ENCODE data around the gene KIF26B.

DNA sequence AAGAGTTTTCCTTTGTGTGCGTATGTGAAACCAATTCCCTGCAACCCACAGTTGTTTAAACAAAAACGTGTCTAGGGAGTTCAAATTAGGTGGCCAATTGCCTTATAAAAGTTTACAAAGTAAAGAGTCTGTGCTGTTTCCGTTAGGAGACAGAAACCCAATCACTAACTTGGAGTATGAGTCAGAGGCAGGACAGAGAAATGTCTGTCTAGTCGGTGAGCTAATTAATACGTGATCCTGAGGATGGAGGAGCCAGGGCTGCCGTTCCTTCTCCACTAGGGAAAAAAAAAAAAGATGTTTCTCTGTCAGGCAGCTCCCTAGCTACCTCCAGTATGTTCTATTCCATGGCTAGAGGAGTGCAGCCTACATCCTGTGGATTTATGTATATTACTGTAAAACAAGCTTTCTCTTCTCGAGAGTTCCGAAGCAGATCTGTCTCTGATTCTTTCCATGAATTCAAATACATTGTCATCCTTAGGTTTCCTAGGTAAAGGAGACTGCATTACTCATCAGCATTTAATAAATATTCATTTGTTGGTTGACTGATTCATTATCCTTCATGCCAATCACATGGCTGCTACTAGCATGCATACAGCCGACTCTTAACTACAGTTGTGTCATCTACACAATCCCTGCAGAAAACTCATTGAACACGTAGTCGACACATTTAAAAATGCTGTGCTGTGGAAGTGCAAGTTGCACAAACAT lies 430.6 kb downstream of the KIF26B start:
- TF ChIP-seq, protein P1, sequence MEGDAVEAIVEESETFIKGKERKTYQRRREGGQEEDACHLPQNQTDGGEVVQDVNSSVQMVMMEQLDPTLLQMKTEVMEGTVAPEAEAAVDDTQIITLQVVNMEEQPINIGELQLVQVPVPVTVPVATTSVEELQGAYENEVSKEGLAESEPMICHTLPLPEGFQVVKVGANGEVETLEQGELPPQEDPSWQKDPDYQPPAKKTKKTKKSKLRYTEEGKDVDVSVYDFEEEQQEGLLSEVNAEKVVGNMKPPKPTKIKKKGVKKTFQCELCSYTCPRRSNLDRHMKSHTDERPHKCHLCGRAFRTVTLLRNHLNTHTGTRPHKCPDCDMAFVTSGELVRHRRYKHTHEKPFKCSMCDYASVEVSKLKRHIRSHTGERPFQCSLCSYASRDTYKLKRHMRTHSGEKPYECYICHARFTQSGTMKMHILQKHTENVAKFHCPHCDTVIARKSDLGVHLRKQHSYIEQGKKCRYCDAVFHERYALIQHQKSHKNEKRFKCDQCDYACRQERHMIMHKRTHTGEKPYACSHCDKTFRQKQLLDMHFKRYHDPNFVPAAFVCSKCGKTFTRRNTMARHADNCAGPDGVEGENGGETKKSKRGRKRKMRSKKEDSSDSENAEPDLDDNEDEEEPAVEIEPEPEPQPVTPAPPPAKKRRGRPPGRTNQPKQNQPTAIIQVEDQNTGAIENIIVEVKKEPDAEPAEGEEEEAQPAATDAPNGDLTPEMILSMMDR (IDR thresholded peaks at IDR 0.05; ENCODE audit: poor library complexity, severe bottlenecking): no peak
- TF ChIP-seq EZH2 (IDR thresholded peaks at IDR 0.05; ENCODE audit: borderline replicate concordance, insufficient read depth, low read length, poor library complexity, severe bottlenecking): no peak
- TF ChIP-seq, protein P2, sequence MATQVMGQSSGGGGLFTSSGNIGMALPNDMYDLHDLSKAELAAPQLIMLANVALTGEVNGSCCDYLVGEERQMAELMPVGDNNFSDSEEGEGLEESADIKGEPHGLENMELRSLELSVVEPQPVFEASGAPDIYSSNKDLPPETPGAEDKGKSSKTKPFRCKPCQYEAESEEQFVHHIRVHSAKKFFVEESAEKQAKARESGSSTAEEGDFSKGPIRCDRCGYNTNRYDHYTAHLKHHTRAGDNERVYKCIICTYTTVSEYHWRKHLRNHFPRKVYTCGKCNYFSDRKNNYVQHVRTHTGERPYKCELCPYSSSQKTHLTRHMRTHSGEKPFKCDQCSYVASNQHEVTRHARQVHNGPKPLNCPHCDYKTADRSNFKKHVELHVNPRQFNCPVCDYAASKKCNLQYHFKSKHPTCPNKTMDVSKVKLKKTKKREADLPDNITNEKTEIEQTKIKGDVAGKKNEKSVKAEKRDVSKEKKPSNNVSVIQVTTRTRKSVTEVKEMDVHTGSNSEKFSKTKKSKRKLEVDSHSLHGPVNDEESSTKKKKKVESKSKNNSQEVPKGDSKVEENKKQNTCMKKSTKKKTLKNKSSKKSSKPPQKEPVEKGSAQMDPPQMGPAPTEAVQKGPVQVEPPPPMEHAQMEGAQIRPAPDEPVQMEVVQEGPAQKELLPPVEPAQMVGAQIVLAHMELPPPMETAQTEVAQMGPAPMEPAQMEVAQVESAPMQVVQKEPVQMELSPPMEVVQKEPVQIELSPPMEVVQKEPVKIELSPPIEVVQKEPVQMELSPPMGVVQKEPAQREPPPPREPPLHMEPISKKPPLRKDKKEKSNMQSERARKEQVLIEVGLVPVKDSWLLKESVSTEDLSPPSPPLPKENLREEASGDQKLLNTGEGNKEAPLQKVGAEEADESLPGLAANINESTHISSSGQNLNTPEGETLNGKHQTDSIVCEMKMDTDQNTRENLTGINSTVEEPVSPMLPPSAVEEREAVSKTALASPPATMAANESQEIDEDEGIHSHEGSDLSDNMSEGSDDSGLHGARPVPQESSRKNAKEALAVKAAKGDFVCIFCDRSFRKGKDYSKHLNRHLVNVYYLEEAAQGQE (IDR thresholded peaks at IDR 0.05; ENCODE audit: borderline replicate concordance): no peak

Data from neural cell (in vitro differentiated cells).